Renal cortical epithelial cell (primary cell): ENCODE data around the gene TMEM250. TPM values are rescaled to one million over a fixed set of nuclear protein-coding genes. Genes with fewer than 3 reads are reported as not detected.

Experiments
- DNase-seq: peaks from one replicate; pipeline ENCODE4 v3.0.0-alpha.2; 2011; ENCODE audit warnings: low read depth
- total RNA-seq: library from RNA; depleted of rRNA; stranded (reverse); fragments of >200 nt; gene quantifications from 2 replicates; pipeline ENCODE4 v1.2.3, GENCODE V29; 2014

The TMEM250 gene
- total RNA-seq, 1 donor from 2014 or later, result 73.2 TPM

DNA sequence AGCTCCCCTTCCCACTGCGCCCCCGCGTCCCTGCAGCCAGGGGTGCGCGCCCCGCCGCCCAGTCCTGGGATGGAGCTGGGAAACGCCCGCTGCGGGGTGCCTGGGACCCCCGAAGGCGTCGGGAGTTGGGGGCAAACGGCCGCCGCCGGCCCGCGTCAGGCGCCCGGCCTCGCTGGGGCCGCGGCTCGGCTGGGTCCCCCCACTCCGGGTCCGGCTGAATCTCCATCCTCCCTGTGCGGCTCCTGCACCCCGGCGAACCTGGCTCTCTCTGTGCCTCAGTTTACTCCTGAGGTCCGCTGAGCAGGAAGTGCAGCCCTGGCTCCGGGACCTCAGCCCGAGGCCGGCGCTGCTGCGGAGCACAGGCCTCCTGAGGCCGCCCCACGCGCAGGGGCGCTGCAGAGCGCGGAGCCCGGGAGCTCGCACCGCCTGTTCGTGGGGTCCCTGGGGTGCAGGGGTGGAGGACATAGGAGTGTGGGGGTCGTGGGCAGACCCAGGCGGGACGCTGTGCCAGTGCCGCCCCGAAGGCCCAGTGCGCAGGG, 13.9 kb upstream of the TMEM250 start:
- DNase-seq, result no peak

DNA sequence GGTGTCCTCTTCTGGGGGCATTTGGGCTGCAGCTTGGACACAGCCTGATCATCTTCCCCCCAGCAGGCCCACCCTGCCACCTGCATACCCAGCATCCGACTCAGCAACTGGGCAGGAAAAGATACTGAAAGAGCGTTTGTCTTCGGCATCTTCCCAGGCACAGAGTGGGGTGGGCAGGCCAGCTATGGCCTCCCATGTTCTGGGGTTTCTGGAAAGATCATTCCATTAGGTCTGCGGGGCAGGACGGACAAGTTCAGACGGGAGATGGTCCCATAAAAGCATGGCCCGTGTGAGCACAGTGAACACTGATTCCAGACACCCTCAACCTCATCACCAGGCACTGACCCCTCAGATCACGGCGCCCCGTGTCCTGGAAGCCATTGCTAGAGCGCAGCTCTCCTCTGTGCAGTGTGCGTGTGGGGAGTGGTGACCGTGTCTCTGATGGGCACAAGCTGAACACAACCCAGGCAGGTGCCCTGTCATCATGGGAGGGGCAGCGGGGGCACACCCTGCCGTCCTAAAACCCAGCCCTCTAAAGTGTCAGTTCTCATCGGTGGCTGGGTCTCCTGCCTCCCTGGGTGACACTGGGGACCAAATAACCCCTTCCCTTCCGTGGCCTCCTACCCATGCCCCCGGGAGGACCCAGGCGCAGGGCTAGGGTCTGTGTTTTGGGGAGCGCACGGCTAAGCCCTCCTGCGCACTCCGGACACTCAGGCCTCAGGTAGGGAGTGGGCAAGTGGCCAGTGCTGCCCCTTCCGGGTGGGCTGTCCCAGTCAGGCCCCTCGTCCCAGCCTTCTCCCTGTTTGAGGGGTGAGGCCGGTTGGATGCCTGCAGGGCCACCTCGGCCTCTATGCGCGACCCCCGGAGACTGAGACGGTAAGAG, 13.2 kb upstream of the TMEM250 start:
- no peak for DNase-seq

DNA sequence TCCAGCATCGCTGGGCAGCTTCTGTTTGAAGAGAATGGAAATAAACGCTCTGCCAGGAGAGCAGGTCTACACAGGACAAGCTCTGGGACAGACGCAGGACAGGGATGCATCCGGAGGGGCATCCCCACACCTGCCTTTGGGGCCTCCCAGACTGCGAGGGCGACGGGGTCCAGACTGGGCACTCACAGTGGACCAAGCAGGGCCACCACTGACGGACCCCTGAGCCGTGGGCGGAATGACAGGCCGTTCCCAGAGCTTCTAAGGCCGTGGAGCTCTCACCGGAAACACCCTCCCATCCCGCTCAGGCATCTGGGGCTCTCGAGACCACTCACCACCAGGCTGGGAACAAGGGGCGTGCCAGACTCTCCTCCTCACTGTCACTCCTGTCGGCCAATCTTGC, 10.5 kb upstream of the TMEM250 start:
- DNase-seq, result no peak

DNA sequence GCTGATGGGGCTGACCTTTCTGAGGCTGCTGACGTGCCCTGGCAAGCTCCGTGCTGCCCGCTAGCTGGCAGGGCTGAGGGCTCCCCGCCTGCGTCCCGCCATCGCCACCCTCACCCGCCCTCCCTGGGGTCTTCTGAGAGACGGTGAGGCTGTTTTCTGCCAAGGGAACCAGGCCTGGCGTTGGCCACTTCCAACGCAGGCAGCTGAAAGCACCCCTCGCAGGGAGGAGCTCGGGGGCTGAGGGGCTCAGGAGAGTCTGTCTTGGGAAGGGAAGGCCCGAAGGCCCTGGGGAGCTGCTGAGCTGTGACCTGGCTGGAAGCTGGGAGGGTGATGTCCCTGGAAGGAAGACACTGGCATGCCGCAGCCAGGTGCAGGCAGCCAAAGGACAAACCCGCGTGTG, 9.8 kb upstream of the TMEM250 start:
- no peak for DNase-seq

DNA sequence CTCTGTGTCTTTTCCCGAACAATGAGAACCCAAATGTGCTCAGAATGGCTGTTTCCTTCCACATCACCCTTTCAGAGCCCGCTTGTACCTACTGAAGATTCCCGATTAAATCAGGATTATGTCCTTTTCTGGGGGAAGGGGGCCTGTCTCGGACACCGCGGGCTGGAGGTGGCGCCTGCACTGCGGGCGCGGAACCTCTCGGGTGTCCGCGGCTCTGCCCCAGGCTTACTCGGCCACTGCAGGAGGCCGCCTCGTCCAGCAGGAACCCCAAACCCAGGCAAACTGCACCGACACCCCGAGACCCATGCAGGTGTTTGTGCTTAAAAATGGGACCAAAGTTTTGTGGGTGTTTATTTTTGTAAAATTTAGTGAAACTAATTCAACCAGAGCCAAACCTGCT, 8.6 kb upstream of the TMEM250 start:
- DNase-seq, result no peak

DNA sequence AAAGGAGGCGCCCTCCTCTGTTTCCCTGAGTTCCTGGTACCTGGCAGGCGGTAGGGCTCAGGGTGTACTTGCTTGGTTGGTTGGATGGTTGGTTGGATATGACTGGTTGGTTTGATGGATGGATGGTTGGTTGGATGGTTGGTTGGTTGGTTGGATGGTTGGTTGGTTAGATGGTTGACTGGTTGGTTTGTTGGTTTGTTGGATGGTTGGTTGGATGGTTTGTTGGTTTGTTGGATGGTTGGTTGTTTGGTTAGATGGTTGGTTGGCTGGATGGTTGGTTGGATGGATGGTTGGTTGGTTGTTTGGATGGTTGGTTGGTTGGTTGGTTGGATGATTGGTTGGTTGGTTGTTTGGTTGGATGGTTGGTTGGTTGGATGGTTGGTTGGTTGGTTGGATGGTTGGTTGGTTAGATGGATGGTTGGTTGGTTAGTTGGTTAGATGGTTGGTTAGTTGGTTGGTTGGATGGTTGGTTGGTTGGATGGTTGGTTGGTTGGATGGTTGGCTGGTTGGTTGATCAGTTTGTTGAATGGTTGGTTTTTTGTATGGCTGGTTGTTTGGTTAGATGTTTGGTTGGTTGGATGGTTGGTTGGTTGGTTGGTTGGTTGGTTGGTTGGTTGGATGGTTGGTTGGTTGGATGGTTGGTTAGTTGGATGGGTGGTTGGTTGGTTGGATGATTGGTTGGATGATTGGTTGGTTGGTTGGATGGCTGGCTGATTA, 6.5 kb upstream of the TMEM250 start:
- no peak for DNase-seq

DNA sequence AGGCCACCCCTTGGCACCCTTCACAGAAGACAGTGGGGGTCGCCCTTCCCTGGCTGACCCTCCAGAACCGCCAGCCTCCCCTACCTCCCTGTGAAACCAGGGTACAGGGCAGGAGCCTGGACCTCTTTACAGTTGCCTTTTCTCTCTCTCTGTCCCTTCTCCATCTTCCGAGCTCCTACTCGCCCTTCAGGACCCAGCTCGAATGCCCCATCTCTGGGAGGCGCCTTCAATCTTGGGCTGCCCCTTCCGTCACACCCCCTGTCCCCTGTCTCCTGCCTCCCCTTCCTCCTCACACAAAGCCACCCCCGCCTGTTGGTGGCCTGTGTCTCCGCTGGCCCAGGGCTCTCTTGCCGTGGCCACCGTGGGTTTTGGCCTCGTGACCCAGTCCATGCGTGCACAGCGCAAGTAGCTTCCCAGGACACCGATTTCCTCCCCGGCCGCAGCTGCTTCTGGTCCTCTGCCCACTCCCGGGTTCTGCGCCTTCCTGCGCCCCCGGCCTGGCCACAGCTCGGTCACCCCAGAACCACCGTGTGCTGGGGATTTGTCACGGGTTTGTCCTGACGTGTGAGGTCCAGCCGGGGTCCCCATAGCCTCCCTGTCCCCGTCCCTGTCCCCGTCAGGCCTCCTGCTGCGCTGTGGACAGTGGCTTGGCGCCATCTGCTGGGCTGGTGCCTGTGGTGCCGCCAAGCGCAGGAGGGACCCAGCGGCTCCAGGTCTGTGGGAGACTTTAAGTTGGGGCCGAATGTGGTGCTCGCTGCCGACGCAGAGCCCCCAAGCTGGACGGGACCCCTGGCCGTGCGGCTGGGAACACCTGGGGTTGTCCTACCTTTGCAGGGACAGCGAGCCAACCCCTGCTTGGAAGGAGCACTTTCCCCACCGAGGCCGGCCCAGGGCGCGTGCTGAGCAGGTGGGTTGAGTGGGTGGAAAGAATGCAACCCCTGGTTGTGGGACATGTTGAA, 4.0 kb upstream of the TMEM250 start:
- DNase-seq, result no peak

DNA sequence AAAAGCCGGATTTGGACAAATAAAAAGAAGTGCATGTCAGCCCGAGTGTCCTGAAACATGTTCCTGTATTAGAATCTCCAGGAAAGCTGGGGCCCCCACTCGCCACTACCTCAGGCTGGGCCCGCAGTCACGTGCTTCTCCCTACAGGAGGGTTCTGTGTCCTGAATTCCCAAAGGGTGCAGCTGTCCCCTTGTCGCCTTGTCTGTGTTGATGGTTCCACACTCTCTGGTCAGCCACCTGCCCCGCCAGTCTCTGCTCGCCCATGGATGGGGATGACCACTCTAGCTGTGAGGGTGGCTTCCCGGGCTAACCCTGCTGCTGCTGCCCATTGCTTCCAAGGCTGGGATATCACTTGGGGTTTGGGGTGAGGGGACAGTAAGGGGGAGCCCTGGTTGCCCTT, 3.1 kb upstream of the TMEM250 start:
- no peak for DNase-seq

DNA sequence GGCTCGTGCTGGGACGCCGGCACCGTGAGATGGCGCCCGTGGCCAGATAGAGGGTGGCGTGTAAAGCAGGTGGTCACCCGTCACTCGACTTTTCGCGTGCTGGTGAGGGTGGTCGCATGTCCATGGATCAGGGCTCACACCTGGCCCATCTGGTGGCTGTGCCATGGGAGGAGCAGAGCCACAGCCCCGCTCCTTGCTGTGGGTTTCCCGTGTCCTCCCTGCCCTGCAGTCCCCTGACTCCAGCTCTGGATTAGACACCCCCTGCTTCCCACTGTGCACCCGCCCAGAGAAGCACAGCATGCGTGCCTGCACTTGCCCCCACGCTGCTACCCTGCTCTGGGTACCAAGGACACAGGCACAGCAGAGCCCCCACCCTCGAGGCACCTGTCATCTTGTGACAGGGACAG, 1.8 kb upstream of the TMEM250 start:
- no peak for DNase-seq

DNA sequence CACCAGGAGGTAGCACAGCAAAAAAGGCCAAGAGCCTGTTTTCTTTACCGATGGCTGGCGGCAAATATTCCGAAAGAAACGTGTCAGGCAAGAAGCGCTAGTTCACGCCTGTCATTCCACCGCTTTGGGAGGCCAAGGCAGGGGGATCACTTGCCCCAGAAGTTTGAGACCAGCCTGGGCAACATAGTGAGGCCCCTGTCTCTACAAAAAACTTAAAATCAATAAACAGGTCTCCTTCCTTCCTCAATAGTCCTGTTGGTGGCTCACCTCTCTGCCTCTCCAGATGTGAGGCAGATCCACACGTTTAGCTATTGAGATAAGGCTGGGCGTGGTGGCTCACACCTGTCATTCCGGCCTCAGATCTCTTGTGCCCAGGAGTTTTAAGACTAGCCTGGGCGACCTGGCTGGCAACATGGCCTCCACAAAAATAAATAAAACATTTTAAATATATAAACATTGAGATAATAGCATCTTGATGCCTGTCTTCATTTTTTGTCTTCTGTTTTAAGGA, 1.3 kb upstream of the TMEM250 start:
- DNase-seq, result no peak

DNA sequence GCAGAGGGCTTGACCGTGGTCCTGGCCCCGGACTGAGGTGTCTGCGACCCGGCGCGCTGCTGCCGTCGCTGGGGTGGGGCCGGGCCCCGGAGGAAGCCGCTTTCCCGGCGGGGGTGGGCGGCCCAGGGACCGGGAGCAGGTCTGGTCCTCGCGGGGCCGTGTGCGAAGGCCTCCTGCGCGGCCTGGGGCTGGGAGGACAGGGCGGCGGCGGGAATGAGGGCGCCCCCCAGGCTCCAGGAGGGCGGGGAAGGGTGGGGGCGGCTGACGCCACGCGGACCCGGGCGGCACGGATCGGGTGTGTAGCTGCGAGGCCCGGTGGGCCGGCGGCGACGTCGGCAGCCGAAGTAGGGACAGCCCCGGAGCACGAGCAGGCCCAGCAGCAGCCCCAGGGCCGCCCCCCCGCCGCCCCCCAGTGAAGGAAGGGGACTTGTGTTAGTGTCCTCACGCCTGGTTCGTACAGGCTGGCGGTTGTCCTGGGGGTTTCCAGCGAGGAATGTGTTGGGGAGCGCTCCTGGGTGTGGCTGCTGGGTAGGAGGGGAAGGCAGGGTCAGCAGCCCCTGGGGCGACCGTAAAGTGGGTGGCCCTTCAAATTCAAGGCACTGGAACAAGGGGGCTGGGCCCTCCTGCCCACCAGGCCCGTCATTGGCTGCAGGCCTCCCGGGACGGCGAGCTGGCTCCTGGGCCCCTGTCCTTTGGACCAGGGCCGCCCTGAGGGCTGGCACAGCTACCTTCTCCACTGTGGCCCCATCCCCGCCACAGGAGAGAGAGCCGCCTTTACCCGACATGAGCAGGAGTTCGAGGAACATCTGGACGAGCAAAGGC, 597 bp upstream of the TMEM250 start:
- DNase-seq, result peak; percentile 16

DNA sequence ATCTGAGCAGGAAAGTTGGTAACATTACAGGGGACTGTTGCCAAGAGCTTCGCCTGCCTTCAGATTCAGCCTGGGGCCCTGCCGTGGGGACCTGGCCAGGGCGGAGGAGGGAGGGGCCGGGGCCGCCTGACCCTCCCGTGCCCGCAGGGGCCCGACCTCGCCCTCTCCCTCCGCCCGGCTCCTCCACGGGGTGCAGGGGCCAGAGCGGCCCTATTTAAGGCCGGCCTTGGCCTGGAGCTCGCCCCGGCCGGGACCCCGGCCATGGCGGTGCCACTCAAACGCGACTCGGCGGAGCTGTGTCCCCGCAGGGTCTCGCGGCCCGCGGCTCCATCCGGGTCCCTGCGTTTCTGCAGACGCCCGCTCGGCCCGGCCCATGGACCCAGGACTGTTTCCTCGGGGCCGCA, 757 bp downstream of the TMEM250 start:
- DNase-seq, result no peak

DNA sequence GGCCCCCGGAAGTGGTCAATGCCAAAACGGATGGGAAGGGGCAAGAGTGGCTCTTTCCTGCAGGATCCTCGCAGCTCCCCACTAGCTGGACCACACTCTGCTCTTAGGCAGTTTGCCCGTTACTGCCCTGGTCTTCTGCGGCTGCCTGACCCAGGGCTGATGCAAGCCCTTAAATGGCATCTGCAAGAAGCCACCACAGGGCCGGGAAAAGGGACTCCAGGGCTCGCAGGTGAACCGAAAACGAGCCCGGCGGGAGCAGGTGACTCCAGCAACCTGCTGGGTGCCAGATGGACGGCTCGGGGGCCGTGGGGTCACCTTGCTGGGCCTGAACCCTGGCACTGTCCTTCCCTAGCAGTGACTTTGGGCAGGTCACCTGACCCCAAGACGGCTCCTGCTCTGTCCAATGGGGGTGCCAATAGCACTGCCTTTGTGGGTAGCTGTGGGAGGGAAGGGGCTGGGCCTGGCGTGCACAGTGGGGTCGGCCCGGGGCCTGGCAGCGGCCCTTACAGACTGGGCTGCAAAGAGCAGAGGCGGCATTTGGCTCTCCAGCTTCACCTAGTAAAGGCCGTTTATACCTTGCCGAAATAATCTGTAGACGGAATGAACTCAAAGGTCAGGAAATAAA, 1.3 kb downstream of the TMEM250 start:
- no peak for DNase-seq

DNA sequence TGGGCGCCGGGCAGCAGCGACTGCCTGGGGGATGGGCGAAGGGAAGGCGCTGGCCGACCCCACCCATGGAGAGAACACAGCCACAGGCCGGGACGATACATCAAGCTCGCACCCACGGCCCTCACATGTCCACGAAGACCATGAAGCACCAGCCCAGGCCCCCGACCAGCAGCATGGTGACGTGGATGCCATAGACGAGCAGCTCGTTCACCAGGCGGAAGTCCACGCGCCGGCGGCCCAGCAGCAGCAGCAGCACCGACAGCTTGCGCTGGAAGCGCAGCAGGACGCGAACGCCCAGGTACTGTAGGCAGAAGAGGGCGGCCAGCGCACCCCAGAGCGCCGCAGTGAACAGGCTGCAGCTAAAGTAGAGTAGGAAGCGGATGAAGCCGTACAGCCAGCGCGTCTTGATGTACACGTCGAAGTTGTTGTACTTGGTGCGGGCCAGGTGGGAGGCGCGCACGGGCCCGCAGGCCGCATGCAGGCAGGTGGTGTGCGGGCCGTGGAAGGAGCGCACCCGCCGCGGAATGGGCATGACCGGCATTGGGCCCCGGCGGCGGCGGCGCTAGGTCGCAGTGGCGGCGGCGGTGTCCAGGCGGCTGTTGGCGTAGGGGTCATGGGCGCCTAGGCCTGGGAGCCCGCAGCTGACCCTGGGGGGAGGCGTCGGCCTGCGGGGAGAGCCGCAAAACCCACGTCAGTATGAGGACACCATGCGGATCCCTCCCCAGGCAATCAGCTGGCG, 2.1 kb downstream of the TMEM250 start:
- DNase-seq, result no peak

DNA sequence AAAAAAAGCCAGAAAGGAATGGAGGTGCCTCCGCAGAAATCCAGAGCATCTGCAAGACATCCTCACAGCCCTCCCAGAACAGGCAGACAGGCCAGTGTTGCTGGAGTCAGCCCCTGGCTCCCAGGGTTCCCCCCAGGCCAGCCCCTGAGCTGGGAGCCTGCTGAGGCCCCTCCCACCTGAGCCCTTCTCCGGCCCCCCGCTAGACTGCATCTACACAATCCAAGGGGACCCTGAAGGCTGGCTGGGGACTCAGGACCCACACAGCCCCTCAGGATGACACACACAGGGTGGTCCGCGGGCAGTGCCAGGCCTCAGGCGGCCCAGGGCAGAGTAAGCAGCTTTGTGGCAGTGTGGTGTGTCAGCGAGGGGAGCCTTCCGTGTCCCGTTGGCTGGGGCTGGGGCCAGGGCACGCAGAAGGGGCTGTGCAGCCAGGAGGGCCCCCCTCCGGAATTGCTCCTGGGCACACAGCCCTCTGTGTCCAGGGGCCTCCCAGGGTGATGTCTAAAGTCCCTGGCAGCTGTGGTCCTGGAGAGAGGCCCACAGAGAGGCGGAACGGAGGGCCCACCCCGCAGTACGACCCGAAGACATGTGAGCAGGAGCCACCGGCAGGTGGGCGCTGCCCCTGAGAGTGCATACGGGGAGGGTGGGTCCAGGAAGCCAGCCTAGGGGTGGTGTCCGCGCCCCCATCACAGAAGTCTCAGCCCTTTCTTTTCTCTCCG, 2.9 kb downstream of the TMEM250 start:
- DNase-seq, result no peak

DNA sequence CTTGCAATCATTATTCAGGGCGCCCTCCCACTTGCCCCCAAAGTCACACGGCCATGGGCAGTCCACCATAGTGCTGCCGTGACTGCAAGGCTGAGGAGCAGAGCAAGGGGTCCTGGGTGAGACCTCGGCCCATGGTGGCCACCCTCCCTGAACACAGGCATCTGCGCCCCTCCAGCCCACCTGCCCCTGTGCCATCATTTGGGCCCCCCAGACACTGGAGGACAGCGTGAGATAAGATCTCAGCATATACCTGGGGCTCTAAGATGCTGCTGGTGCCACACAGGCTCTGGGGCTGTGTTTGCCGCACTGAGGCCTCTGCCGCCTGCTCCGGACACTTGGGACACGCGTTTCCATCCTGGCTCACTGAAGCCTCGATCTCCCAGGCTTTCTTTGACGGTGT, 3.5 kb downstream of the TMEM250 start:
- DNase-seq, result no peak

DNA sequence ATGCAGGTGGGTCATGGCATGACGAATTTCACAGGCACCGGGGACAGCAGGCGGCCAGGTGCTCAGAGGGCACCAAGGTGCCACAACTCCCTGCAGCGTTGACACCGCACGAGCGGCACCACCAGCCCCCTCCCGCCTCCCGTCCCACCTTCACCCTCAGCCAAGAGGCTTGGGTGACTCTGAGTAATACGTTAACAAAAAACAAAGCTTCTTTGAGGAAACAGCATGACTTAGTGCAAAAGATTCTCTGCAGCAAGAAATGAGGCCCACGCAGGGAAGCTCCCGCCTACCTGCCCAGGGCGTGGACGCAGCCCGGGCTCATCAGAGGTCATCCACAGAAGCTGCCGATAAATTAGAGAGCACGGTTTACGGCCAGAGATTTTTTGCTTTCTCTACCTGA, 4.1 kb downstream of the TMEM250 start:
- DNase-seq, result no peak

DNA sequence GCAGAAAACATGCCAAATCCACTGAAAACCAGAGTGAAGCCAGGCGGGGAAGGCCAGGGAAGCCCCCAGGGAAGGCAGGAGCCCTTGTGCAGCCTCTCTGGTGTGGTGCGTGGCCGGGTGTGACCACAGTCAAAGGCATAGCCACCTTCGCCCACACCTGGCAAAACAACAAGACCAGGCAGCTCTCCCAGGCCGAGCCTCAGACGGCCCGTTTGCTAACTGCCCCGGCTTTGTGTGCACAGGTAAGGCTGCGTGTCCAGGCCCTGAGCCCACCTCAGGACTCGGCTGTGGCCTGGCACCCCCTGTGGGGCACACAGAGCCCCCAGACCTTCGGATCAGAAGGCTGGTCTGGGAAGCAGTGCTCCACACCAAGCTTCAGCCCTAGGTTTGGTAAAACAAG, 6.1 kb downstream of the TMEM250 start:
- DNase-seq, result no peak

DNA sequence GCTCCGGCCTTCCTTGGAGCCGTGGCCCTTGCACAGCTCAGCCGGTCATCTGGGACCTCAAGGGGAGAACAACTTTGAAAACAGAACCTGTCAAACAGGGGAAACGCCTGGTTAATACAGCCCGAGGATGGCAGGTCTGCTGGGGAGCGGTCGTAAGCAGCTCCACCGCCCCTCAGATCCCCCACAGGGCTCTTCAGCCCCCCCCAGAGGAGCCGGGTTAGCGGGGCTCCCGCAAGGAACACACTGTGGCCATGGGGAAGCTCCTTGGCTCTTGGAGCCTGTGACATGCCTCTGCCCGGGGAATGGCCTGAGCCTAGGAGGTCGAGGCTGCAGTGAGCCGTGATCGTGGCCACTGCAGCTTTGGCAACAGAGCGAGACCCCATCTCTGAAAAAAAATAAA, 6.8 kb downstream of the TMEM250 start:
- DNase-seq, result no peak
